Measurements from ENCODE around the gene REEP5. TPM values are rescaled to one million over a fixed set of nuclear protein-coding genes. Genes with fewer than 3 reads are reported as not detected.
"Not testable (repeated sequence)": the region's sequence is repeated elsewhere in the genome, so short reads cannot be mapped to it uniquely, and the experiment has no call there.

Gene REEP5
- total and polyA plus RNA-seq, 12 donors: 90.2 to 169 (median 132) TPM

DNA sequence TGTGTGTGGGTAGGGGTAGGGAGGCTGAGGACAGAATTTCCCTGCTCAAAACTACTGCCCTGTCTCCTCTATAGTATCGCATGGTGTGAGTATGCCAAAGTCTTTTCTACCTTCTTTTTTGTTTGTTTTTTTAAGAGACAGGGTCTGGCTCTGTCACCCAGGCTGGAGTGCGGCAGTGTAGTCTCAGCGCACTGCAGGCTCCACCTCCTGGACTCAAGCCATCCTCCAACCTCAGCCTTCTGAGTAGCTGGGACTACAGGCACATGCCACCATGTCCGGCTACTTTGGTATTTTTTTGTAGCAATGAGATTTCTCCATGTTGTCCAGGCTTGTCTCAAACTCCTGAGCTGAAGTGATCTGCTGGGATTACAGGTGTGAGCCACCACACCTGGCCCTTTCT, 58.5 kb downstream of the REEP5 start:
- DNase-seq: peak in 1 of 2 donors; percentile 23

DNA sequence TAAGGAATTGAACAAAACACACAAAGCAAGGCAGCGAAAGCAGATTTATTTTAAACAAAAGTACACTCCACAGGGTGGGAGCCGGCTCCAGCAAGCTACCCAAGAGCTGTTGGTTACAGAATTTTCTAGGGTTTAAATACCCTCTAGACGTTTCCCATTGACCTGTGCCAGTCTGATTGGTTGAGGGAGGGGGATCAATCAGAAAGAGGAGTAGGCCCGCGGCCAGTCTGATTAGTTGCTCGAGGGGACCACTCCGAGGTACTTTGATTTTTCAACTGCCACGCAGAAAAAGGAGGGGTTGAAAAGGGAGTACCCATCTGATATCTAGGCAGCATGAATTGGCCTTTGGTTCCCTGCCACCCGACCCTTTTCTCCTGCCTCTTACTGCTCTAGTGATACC, 59.9 kb downstream of the REEP5 start:
- TF ChIP-seq, protein P1, sequence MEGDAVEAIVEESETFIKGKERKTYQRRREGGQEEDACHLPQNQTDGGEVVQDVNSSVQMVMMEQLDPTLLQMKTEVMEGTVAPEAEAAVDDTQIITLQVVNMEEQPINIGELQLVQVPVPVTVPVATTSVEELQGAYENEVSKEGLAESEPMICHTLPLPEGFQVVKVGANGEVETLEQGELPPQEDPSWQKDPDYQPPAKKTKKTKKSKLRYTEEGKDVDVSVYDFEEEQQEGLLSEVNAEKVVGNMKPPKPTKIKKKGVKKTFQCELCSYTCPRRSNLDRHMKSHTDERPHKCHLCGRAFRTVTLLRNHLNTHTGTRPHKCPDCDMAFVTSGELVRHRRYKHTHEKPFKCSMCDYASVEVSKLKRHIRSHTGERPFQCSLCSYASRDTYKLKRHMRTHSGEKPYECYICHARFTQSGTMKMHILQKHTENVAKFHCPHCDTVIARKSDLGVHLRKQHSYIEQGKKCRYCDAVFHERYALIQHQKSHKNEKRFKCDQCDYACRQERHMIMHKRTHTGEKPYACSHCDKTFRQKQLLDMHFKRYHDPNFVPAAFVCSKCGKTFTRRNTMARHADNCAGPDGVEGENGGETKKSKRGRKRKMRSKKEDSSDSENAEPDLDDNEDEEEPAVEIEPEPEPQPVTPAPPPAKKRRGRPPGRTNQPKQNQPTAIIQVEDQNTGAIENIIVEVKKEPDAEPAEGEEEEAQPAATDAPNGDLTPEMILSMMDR (IDR thresholded peaks at IDR 0.05): no peak
- intact Hi-C loops (cut with DNase I): loop anchor here in 5 of 10 donors (5.0 kb wide), 1 partner anchor 60 kb away; the partner anchor contains the start of gene REEP5 (in 5 of the 5)
- Histone ChIP-seq H3K9me3 (no peaks in the 10 kb centered on the region), H3K4me1 (peaks cover 12 to 35% (median 30%) of the 10 kb centered on the region in 9 donors), H3K4me3 (peak overlapping the region; percentile 79 to 98 (median 92)), H3K27ac (peak overlapping the region in 5 of 10 donors; percentile 76 to 92 (median 82)), H3K36me3 (peaks cover 0 to 47% (median 26%) of the 10 kb centered on the region in 9 donors), H3K27me3 (no peaks in the 10 kb centered on the region)
- WGBS, 2 donors: 50 to 55% methylated on average over 9 of the region's 9 CpGs
- no peak for ATAC-seq
- no peak for DNase-seq

More for the DNA sequence above, 58.5 kb downstream of the REEP5 start:
- Histone ChIP-seq H3K36me3 (peaks cover 0 to 61% (median 40%) of the 10 kb centered on the region in 9 donors), H3K9me3 (no peaks in the 10 kb centered on the region), H3K27me3 (no peaks in the 10 kb centered on the region), H3K4me1 (peaks cover 12 to 35% (median 30%) of the 10 kb centered on the region in 9 donors), H3K4me3 (no peak overlapping the region), H3K27ac (no peak overlapping the region)
- TF ChIP-seq, protein P1 (IDR thresholded peaks at IDR 0.05): no peak
- intact Hi-C loops (cut with DNase I): loop anchor here in 5 of 10 donors (5.0 kb wide), 1 partner anchor 59 kb away; the partner anchor contains the start of gene REEP5 (in 5 of the 5)
- ATAC-seq: peak in 2 of 8 donors; percentile 18 to 57
- 59 to 66% methylated on average over 4 of the region's 4 CpGs for WGBS, 2 donors

DNA sequence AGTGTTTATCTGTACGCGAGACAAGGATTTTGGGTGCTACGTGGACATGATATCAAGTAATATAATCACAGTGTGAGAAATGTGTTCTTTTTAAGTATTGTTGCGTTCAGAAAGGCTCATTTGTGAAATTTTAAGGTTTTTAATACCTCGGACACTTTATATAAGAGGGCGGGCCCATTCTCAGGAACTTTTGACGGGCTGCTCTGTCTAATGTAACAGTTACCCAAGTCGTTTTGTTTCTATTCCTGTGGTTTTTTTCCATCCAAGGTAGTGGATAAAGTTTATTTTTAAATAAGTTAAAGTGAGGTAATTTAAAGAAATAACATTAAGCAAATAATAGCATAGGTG, 60.4 kb downstream of the REEP5 start:
- H3K27ac ChIP-seq: peak overlapping the region in 9 of 10 donors; percentile 68 to 92 (median 84)
- WGBS, 2 donors: 0% methylated on average over 8 of the region's 8 CpGs
- intact Hi-C loops (cut with DNase I): loop anchor here in 6 of 10 donors (2.0 to 5.0 kb wide), 2 partner anchors 61 kb away; partner anchors contain the start of gene REEP5 (in 6 of the 6)
- H3K4me3 ChIP-seq: peak overlapping the region; percentile 79 to 98 (median 92)
- H3K36me3 ChIP-seq: peaks cover 0 to 42% (median 25%) of the 10 kb centered on the region in 9 donors
- peaks cover 12 to 35% (median 30%) of the 10 kb centered on the region in 9 donors for H3K4me1 ChIP-seq
- DNase-seq (no peak), ATAC-seq (peak in 1 of 8 donors; percentile 4)
- no peaks in the 10 kb centered on the region for H3K27me3 ChIP-seq
- H3K9me3 ChIP-seq: no peaks in the 10 kb centered on the region
- TF ChIP-seq, protein P1 (IDR thresholded peaks at IDR 0.05): no peak

DNA sequence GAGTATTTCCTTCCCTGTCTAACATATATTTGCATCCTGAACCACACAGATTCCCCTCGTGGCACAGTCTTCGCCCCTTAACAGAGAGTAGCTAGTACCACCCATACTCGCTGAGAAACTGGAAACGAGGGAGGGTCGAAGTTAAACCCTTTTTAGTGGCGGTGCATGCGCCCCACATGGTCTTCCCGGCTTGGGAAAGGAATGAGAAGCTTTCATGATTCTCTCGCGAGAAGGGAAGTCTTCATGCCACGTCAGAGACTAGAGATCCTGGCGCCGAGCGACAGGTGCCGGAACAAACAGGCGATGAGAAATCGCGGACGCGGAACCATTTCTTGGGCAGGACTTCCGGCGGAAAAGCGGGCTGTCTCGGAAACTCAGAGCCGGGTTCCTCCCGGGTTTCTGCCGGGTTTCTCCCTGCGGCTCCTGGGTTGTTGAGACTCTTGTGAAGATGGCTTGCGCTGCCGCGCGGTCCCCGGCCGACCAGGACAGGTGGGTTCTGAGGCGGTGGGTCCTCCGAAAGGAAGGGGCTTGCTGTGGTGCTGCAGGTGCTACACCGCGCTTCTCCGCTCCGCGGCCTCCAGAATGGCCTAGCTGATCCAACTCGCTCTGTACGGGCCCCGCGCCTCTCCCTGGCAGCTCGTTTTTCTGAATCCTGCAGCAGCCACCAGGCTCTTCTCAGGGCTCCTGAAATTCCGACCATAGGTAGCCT, 60.9 kb downstream of the REEP5 start, which contains the start of gene SRP19:
Gene SRP19 (plus strand): TSS at position 359 of the 709 bp plus-strand sequence. CDS start 90 bp downstream, at position 449.
- ATAC-seq: peak; percentile 96 to 98 (median 98)
- Histone ChIP-seq H3K27me3 (no peaks in the 10 kb centered on the region), H3K9me3 (no peaks in the 10 kb centered on the region), H3K27ac (peak within 1 kb of the TSS; percentile 24 to 92 (median 83)), H3K4me1 (peaks cover 12 to 35% (median 30%) of the 10 kb centered on the region in 9 donors), H3K4me3 (peak within 1 kb of the TSS; percentile 79 to 98 (median 92)), H3K36me3 (peaks cover 0 to 37% (median 19%) of the 10 kb centered on the region in 9 donors)
- 1% methylated on average over 46 to 47 of the region's 47 CpGs for WGBS, 2 donors
- intact Hi-C loops (cut with DNase I): loop anchor here in 6 of 10 donors (2.0 to 5.0 kb wide), 2 partner anchors 61 to 62 kb away; partner anchors contain the start of gene REEP5 (in 6 of the 6)
- TF ChIP-seq, protein P1 (IDR thresholded peaks at IDR 0.05): no peak
- peak; percentile 92 to 96 for DNase-seq

DNA sequence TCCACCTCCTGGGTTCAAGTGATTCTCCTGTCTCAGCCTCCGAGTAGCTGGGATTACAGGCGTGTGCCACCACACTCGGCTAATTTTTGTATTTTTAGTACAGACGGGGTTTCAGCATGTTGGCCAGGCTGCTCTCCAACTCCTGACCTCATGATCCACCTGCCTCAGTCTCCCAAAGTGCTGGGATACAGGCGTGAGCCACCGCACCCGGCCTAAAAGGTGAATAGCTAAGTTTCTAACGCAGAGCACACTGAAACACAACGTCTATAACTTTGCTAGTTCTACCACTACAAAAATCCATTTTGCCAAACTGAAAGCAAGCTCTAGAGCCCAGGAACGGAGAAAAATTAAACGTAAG, 61.5 kb downstream of the REEP5 start:
- not testable (repeated sequence) for DNase-seq, H3K27me3 ChIP-seq, H3K9me3 ChIP-seq, ATAC-seq
- Histone ChIP-seq H3K27ac (peak overlapping the region in 9 of 10 donors; percentile 68 to 92 (median 84)), H3K4me1 (peaks cover 12 to 35% (median 30%) of the 10 kb centered on the region in 9 donors), H3K36me3 (peaks cover 0 to 31% (median 14%) of the 10 kb centered on the region in 9 donors), H3K4me3 (peak overlapping the region; percentile 79 to 98 (median 92))
- intact Hi-C loops (cut with DNase I): loop anchor here in 6 of 10 donors (2.0 to 5.0 kb wide), 2 partner anchors 62 kb away; partner anchors contain the start of gene REEP5 (in 6 of the 6)
- 76 to 79% methylated on average over 11 of the region's 11 CpGs for WGBS, 2 donors

All from heart right ventricle (tissue), 16 donors.